GM04503 (cell line): ENCODE measurements around the gene PRAMEF27.
"Not testable (repeated sequence)": the region's sequence is repeated elsewhere in the genome, so short reads cannot be mapped to it uniquely, and the experiment has no call there.

ENCODE experiments used
- DNase-seq: peaks from one replicate; pipeline ENCODE4 v3.0.0-alpha.2; 2012; ENCODE audit warnings: low read depth

PRAMEF27 gene

GRCh38 chr1:13056475-13056874, at the start of gene PRAMEF27:
TSS of gene PRAMEF27 (minus strand) at chr1:13056575. CDS start at chr1:13053659, 2,916 bp downstream.
- not testable (repeated sequence) for DNase-seq

- DNase-seq = not testable (repeated sequence)
These were observed 14.1 kb upstream of the PRAMEF27 start, which contains the start of gene PRAMEF25 for GRCh38 chr1:13070474-13070873. TSS of gene PRAMEF25 (plus strand) at chr1:13070774. CDS start at chr1:13073694, 2,920 bp downstream.

GRCh38 chr1:13019846-13020245, 36.5 kb downstream of the PRAMEF27 start:
- not testable (repeated sequence) for DNase-seq

- not testable (repeated sequence) for DNase-seq
These were observed 44.4 kb downstream of the PRAMEF27 start for GRCh38 chr1:13011932-13012331.

GRCh38 chr1:13009348-13009747, 47.0 kb downstream of the PRAMEF27 start:
- DNase-seq = not testable (repeated sequence)

- DNase-seq = not testable (repeated sequence)
These were observed 50.6 kb downstream of the PRAMEF27 start for GRCh38 chr1:13005732-13006131.
